ENCODE results near the gene PTER.

- TF ChIP-seq CTCF (IDR thresholded peaks at IDR 0.05 in 2 of 3, conservative IDR thresholded peaks at IDR 0.05 in 1 of 3; ENCODE audit: borderline replicate concordance in 1 of 3, insufficient read depth in 1 of 3, low read depth in 2 of 3, low read length in 2 of 3) (peak in 1 of 3 experiments; percentile 29; a peak in 2 of 6 replicates), YY1 (IDR thresholded peaks at IDR 0.05; ENCODE audit: extremely low read depth, insufficient replicate concordance, low read depth, low read length) (no peak), REST (IDR thresholded peaks at IDR 0.05; ENCODE audit: low read depth) (no peak), POLR2A (IDR thresholded peaks at IDR 0.05; ENCODE audit: borderline replicate concordance, extremely low read depth, insufficient read depth, insufficient read length) (no peak), EZH2 (IDR thresholded peaks at IDR 0.05) (no peak), SP1 (IDR thresholded peaks at IDR 0.05; ENCODE audit: low read depth) (no peak), POLR2AphosphoS5 (IDR thresholded peaks at IDR 0.05; ENCODE audit: low read depth, low read length) (no peak), TCF7L2 (IDR thresholded peaks at IDR 0.05; ENCODE audit: borderline replicate concordance, extremely low read depth, insufficient read depth, insufficient read length) (no peak), MAX (IDR thresholded peaks at IDR 0.05) (no peak), CEBPB (IDR thresholded peaks at IDR 0.05; ENCODE audit: low read depth) (no peak), JUND (IDR thresholded peaks at IDR 0.05) (no peak), ELF1 (IDR thresholded peaks at IDR 0.05; ENCODE audit: borderline replicate concordance, low read depth) (no peak), EZH2phosphoT487 (IDR thresholded peaks at IDR 0.05; ENCODE audit: borderline replicate concordance) (no peak)
Measured at GRCh38 chr10:16518822-16519221, 82.0 kb downstream of the PTER start.

Data from HCT116 (cell line).